Endothelial cell (in vitro differentiated cells): Measurements from ENCODE around the gene EDDM3A. TPM values are rescaled to one million over a fixed set of nuclear protein-coding genes. Genes with fewer than 3 reads are reported as not detected.

Experiments
- DNase-seq: peaks from one replicate; pipeline ENCODE4 v3.0.0; 2021; ENCODE audit warnings: low spot score
- H3K27ac Mint-ChIP-seq: one replicate; pipeline ENCODE4 v1.8.0; 2021; ENCODE audit warnings: mixed read lengths, inconsistent platforms; ENCODE audit not compliant: unreplicated experiment
- H3K27me3 Mint-ChIP-seq: one replicate; pipeline ENCODE4 v1.8.0; 2021; ENCODE audit warnings: mild to moderate bottlenecking, moderate library complexity, mixed read lengths, inconsistent platforms; ENCODE audit not compliant: unreplicated experiment
- H3K36me3 Mint-ChIP-seq: one replicate; pipeline ENCODE4 v1.8.0; 2021; ENCODE audit warnings: mild to moderate bottlenecking, low read depth, mixed read lengths, inconsistent platforms; ENCODE audit not compliant: unreplicated experiment
- H3K4me1 Mint-ChIP-seq: one replicate; pipeline ENCODE4 v1.8.0; 2021; ENCODE audit warnings: mild to moderate bottlenecking, mixed read lengths, inconsistent platforms; ENCODE audit not compliant: unreplicated experiment
- H3K4me3 Mint-ChIP-seq: one replicate; pipeline ENCODE4 v1.8.0; 2021; ENCODE audit warnings: mild to moderate bottlenecking, mixed read lengths, inconsistent platforms; ENCODE audit not compliant: unreplicated experiment
- H3K9me3 Mint-ChIP-seq: one replicate; pipeline ENCODE4 v1.8.0; 2021; ENCODE audit warnings: mixed read lengths, inconsistent platforms; ENCODE audit not compliant: unreplicated experiment
- total RNA-seq: library from RNA; stranded (reverse); fragmentation: NEBNext Ultra II Directional; extraction: Animal tissue kit (Norgen Biotek cat#: 25700); gene quantifications from one replicate; pipeline ENCODE4 v1.2.1, GENCODE V29; 2021; ENCODE audit not compliant: unreplicated experiment
- TF ChIP-seq, protein P1 (sequence below): fragments of 200-600 bp; sonication (generic); IDR thresholded peaks from one replicate; pipeline ENCODE4 v1.5.0; 2021; ENCODE audit warnings: antibody characterized with exemption; ENCODE audit not compliant: unreplicated experiment

Gene EDDM3A
- total RNA-seq, 1 donor from 2014 or later, result not detected

DNA sequence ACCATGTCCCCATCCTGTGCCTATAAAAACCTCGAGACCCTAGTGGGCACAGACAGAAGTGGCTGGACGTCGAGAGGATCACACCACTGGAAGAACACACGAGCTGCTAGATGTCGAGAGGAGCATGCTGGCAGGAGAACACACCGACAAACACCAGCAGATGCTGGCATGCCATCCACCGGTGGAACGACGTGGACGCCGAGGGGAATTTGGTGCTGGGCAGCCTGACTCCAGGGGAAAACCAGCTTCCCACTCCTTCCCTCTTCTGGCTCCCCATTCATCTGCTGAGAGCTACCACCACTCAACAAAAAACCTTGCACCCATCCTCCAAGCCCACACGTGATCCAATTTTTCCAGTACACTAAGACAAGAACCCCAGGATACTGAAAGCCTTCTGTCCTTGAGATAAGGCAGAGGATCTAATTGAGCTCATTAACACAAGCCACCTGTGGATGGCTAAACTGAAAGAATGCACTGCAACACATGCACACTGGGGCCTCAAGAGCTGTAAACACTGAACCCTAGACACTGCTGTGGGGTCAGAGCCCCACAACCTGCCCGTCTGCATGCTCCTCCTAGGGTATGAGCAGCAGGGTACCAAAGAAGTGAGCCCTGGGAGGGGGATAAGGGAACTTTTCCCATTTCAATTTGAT, 44.9 kb downstream of the EDDM3A start:
- Mint-ChIP-seq H3K27ac (peak overlapping the region; percentile 53), H3K36me3 (peaks cover 6% of the 10 kb centered on the region), H3K27me3 (peaks cover 3% of the 10 kb centered on the region), H3K4me1 (peaks cover 44% of the 10 kb centered on the region), H3K4me3 (no peak overlapping the region), H3K9me3 (no peaks in the 10 kb centered on the region)
- DNase-seq, result no peak
- TF ChIP-seq, protein P1, sequence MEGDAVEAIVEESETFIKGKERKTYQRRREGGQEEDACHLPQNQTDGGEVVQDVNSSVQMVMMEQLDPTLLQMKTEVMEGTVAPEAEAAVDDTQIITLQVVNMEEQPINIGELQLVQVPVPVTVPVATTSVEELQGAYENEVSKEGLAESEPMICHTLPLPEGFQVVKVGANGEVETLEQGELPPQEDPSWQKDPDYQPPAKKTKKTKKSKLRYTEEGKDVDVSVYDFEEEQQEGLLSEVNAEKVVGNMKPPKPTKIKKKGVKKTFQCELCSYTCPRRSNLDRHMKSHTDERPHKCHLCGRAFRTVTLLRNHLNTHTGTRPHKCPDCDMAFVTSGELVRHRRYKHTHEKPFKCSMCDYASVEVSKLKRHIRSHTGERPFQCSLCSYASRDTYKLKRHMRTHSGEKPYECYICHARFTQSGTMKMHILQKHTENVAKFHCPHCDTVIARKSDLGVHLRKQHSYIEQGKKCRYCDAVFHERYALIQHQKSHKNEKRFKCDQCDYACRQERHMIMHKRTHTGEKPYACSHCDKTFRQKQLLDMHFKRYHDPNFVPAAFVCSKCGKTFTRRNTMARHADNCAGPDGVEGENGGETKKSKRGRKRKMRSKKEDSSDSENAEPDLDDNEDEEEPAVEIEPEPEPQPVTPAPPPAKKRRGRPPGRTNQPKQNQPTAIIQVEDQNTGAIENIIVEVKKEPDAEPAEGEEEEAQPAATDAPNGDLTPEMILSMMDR, result no peak

DNA sequence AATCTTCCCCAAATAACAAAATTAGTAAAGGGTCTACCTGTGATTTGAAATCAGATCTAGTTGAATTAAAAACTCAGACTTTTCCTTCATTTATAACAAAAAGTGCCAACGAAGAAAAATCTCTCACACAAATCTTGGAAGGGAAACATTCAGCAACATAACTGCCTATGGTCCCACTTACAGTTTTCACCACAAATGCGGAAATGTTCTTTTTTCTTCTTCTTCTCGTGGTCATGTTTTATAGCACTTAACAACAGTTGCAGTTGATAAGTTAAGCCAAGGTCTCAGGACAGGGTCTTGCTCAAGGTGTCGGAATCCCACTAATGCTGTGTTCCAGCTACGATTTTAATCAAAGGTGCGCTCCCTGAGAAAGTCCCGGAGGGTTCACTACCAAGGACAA, 45.5 kb downstream of the EDDM3A start:
- peaks cover 1% of the 10 kb centered on the region for H3K36me3 Mint-ChIP-seq
- H3K27me3 Mint-ChIP-seq, result peaks cover 3% of the 10 kb centered on the region
- H3K4me3 Mint-ChIP-seq, result no peak overlapping the region
- H3K4me1 Mint-ChIP-seq, result peaks cover 41% of the 10 kb centered on the region
- TF ChIP-seq, protein P1, result no peak
- H3K9me3 Mint-ChIP-seq, result no peaks in the 10 kb centered on the region
- DNase-seq, result no peak
- H3K27ac Mint-ChIP-seq, result no peak overlapping the region

DNA sequence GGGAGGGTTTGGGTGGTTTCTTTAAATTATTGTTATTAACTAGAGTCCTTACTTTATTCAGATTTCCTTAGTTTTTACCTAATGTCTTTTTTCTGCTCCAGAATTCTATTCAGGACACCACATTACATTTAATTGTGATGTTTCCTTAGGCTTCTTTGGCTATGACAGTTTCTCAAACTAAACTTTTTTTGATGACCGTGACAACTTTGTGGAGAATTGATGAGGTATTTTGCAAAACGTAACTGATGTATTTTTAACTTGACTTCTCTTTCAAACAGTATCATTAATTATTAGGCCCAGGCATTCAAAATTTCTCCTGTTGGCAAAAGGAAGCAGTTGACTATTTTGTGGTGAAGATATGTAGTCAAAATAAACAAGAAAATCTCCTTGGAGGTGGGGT, 45.9 kb downstream of the EDDM3A start:
- H3K4me1 Mint-ChIP-seq, result peaks cover 39% of the 10 kb centered on the region
- no peak overlapping the region for H3K27ac Mint-ChIP-seq
- H3K4me3 Mint-ChIP-seq, result no peak overlapping the region
- H3K27me3 Mint-ChIP-seq, result peaks cover 3% of the 10 kb centered on the region
- no peaks in the 10 kb centered on the region for H3K36me3 Mint-ChIP-seq
- DNase-seq, result no peak
- H3K9me3 Mint-ChIP-seq, result no peaks in the 10 kb centered on the region
- TF ChIP-seq, protein P1, result no peak

DNA sequence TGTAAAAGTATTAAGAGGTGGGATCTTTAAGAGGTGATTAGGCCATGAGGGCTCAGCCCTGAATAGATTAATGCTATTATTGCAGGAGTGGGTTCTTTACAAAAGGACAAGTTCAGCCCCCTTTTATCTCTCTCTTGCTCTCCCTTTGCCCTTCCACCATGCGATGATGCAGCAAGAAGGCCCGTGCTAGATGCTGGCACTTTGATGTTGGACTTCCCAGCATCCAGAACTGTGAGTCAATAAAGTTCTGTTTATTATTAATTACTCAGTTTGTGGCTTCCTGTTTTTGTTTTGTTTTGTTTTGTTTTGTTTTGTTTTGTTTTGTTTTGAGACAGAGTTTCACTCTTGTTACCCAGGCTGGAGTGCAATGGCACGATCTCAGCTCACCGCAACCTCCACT, 46.9 kb downstream of the EDDM3A start:
- Mint-ChIP-seq H3K4me3 (no peak overlapping the region), H3K36me3 (no peaks in the 10 kb centered on the region), H3K4me1 (peaks cover 36% of the 10 kb centered on the region), H3K27ac (no peak overlapping the region), H3K27me3 (peaks cover 3% of the 10 kb centered on the region), H3K9me3 (no peaks in the 10 kb centered on the region)
- DNase-seq, result no peak
- TF ChIP-seq, protein P1, result no peak

DNA sequence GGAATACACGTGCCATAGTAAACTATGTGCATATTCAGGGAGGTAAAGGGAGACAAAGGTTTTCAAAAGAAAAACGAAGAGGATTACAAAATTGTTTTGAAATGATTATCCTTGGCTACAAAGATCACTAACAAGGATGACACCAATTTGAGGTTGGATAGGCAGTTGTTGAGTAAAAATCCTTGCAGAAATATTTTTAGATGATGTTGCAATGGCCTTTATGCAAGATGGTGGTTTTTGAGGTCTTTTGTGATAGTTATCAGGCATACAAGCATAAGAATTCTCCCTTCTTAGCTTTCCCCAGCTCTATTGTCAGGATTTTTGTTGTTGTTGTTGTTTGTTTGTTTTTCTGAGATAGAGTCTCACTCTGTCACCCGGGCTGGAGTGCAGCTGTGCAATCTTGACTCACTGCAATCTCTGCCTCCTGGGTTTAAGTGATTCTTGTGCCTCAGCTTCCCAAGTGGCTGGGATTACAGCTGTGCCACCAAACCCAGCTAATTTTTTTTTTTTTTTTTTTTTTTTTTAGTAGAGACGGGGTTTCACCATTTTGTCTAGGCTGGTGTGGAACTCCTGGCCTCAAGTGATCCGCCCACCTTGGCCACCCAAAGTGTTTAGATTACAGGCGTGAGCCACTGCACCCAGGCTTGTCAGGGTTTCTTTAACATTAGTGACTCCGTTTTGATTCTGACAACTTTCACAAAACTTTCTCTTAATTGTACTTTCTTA, 49.1 kb downstream of the EDDM3A start:
- Mint-ChIP-seq H3K36me3 (no peaks in the 10 kb centered on the region), H3K4me3 (no peak overlapping the region), H3K4me1 (peaks cover 40% of the 10 kb centered on the region), H3K27me3 (peaks cover 5% of the 10 kb centered on the region), H3K27ac (no peak overlapping the region), H3K9me3 (no peaks in the 10 kb centered on the region)
- DNase-seq, result no peak
- TF ChIP-seq, protein P1, result no peak
